ENCODE data around the gene STXBP1.

The STXBP1 gene

DNA sequence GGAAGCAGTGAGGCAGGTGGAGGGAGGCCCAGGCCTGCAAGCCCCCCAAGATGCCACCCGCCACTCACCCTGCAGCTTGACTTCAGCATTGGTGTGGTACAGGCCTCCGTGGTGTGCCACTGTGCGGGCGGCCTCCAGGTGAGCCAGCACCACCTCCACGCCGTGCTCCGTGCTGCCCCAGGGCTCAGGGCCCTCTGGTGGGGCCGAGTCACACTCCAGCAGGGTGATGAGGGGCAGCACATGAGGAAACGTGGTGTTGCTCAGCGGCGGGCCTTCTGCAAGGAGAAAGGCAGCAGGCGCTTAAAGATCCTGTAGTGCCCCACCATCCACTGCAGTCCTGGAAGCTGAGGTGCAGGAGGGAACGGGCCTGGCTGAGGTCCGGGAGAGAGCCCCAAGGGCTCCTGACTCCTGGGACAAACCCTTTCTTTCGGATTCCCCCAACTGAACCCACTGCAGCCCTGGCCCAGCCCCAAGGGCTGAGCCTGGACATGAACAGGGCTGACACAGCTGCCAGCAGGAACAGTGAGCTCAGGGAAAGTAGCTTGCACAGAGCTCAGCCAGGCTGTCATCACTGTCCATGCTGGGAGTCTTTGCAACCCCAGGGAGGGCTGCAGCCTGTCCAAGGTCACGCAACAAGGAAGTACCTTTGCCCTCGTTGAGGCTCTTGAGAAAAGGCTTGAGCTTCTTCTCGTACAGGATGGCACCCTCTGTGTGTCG, 127.7 kb downstream of the STXBP1 start:
- no peak for DNase-seq

DNA sequence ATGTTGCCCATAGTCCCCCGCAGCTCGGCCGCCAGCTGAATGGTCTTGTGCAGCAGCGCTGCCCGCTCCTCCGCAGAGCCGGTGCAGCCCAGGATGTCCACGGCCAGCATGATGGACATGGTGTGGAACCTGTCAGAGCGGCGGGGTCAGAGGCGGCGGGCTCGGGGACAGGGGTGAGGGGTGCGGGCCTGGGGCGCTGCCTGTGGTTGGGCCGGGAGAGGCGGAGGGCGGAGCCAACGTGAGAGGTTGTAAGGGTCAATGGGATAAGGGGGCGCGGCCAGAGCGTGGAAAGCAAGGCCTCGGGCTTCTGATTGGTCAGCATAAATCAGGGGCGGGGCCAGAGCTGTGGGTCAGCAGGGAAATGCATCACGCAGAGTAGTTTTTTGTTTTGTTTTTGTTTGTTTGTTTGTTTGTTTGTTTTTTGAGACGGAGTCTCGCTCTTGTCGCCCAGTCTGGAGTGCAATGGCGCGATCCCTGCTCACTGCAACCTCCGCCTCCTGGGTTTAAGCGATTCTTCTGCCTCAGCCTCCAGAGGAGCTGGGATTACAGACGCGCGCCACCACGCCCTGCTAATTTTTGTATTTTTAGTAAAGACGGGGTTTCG, 129.9 kb downstream of the STXBP1 start:
- DNase-seq, result no peak
